HTR-8/SVneo (cell line): Measurements from ENCODE around the gene LSM5.

Experiments used
- DNase-seq: peaks from one replicate; pipeline ENCODE4 v3.0.0; 2011; ENCODE audit warnings: low spot score, mixed read lengths; ENCODE audit not compliant: insufficient read length
- FAIRE-seq: peaks from 2 replicates; lab custom pipeline; 2011; peaks lifted over from hg19 to GRCh38; lab: Jason Lieb, UNC

The LSM5 gene

GRCh38 chr7:32490127-32490796 lies at the start of gene LSM5:
TSS of gene LSM5 (minus strand) at chr7:32490380. CDS start at chr7:32490365, 15 bp downstream.
- FAIRE-seq (peak; percentile 88), DNase-seq (peak; percentile 80)

DNA sequence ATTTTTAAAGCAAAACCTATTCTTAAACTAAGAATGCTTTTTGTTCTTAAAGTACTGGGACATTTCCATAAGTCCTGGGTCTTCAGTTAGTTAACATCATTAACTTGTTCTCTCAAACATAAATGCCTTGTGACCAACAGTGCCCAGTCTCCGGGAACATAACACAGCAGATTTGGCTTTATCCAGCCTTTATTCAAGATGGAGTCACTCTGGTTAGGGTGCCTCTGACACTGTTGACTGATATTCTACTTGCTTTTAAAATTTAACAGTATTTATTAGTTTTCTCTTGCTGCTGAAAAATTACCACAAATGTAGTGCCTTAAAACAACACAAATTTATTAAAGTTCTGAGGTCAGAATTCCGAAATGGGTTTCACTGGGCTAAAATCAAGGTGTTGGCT lies 49.2 kb upstream of the LSM5 start:
- no peak for FAIRE-seq
- DNase-seq = no peak

DNA sequence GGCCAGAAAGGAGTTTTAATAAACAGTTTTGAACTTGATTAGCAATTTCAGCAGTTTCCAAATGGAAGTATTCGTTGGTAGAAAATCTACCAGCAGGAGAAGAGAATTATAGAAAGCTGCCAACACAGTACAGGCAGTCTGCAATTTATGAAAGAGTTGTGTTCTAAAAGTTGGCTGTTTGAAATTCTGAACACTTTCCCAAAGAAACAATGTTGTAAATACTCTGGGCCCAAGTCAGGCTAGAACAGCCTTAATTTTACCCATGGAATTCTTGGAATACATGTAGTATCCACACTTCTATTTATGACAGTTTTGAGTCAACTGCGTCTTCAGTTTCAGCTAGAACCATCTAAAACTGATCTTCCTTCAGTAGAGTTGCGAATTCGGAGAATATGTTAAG lies 47.6 kb upstream of the LSM5 start:
- DNase-seq (no peak), FAIRE-seq (no peak)

- FAIRE-seq = no peak
- peak; percentile 37 for DNase-seq
Measured at GRCh38 chr7:32536585-32536984, 46.4 kb upstream of the LSM5 start.

DNA sequence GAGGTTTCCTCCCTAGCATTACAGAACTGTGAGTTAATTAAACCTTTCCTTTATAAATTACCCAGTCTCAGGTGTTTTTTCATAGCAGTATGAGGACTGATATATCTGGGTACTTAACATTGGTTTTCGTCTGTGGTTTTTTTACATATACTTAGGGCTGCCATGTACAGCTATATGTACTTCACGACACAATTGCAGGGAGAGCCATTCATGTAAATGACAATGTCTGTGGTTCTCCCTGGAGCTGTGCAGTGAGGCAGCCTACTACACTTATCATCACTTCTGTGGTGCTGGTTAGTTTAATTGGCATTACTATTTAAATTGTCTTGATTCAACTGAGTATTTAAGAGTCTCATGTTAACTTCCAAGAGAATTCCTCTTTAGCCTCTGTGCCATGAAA lies 45.8 kb upstream of the LSM5 start:
- no peak for DNase-seq
- FAIRE-seq = no peak

DNA sequence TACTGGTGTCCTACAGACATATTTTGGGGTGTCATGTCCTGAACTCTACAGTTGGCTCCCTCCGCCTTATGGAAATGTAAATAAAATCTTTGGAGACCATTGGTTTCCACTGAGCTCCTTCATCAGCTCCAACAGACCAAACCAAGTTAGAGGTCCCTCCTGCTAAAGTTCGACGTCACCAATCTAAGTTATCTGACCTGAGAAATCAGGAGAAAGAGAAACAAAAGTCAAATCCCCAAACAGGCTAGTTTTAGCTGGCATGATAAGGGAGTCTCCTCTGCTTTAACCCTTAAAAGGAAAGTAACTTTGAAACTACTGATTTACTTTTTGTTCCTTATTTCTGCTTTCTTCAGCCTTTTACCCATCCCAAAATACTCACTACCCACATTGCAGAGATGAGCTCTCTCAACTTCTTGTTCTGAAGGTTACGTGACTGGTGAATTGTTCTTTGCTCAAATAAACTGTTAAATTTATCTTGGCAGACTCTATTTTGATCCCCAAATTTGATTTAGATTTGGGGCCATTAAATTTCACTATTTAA lies 45.1 kb upstream of the LSM5 start:
- FAIRE-seq (no peak), DNase-seq (no peak)

- FAIRE-seq = no peak
Measured at GRCh38 chr7:32533276-32534029, 43.3 kb upstream of the LSM5 start.

DNA sequence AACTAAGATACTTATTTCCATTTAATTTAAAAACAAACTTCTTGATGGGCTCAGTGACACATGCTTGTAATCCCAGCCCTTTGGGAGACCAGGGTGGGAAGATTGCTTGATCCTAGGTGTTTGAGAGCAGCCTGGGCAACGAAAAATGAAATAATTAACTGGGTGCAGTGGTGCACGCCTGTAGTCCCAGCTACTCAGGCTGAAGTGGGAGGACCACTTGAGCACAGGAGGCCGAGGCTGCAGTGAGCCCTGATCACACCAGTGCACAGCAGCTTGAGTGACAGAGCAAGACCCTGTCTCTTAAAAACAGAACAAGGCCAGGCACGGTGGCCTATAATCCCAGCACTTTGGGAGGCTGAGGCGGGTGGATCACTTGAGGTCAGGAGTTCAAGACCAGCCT lies 42.5 kb upstream of the LSM5 start:
- FAIRE-seq (no peak), DNase-seq (no peak)

More at GRCh38 chr7:32533276-32534029, 43.3 kb upstream of the LSM5 start:
- no peak for DNase-seq

DNA sequence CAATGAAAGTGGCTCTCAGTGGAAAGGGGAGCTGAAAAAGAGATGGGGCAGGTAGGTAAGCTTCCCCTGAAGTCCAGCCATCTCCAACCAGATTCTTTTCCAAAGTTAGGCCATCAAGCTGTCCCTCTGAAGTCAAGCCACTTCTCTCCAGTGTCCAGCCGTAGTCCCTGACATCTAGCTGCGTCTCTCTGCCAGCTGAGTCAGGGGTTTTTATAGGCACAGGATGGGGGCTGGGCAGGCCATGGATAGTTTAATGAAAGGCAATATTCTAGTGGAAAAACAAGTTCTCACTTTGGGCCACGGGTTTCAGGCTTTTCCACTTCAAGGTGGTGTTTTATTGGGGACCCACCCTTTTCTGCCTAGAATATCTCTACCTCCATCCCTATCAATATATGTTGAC lies 41.9 kb upstream of the LSM5 start:
- DNase-seq = no peak
- FAIRE-seq = no peak

- DNase-seq (no peak), FAIRE-seq (no peak)
Measured at GRCh38 chr7:32531402-32531801, 41.2 kb upstream of the LSM5 start.

DNA sequence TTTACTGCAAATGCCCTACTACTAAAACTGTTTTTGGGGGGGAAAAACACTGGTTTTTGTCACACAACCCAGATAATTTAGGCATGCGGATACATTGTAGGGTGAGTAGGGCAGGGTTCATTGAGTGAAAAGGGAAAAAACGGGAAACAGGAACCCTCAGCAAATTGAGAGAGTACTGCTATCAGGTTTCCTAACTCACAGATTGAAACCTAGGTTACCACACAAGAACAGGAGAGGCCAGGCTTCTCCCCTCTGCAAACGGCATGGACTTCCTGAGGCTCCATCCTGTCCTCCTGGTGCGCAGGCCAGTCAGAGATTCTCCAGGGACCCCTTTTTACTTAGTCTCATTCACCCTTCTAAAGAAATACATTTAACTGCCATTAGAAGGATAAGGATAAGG lies 35.7 kb upstream of the LSM5 start:
- FAIRE-seq = no peak
- DNase-seq = no peak

DNA sequence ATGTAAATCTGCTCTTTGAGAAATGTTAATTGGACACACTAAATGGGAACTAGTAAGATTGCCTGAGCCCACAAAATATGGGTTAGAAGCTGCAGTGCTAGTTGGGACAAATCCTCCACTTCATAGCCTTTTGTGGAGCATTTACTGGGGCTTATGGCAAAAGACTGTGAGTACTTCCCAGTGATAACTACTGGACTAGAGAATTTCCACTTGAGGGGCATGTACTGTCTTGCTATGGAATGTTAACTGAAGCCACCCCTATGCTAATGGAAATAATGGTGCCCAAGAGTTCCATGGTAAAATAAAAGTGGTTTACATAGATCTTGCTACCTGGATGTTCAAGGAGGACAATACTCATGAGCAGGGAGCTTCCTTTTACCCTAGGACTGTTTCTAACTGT lies 34.5 kb upstream of the LSM5 start:
- DNase-seq (no peak), FAIRE-seq (no peak)

- DNase-seq (no peak), FAIRE-seq (no peak)
Measured at GRCh38 chr7:32522746-32523530, 32.8 kb upstream of the LSM5 start.

DNA sequence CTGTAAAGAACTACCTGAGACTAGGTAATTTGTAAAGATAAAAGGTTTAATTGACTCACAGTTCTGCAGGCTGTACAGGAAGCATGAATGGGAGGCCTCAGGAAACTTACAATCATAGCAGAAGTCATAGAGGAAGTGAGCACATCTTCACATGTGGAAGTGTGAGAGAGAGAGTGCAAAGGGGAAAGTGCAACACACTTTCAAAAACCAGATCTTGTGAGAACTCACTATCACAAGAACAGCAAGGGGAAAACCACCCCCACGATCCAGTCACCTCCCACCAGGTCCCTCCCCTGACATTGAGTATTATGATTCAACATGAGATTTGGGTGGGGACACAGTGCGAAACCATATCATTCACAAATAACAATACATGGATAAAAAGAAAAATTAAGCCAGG lies 29.6 kb upstream of the LSM5 start:
- FAIRE-seq (no peak), DNase-seq (no peak)

GRCh38 chr7:32518534-32519140 lies 28.5 kb upstream of the LSM5 start:
- DNase-seq (no peak), FAIRE-seq (no peak)

- FAIRE-seq (no peak), DNase-seq (no peak)
Measured at GRCh38 chr7:32516551-32517100, 26.4 kb upstream of the LSM5 start.

DNA sequence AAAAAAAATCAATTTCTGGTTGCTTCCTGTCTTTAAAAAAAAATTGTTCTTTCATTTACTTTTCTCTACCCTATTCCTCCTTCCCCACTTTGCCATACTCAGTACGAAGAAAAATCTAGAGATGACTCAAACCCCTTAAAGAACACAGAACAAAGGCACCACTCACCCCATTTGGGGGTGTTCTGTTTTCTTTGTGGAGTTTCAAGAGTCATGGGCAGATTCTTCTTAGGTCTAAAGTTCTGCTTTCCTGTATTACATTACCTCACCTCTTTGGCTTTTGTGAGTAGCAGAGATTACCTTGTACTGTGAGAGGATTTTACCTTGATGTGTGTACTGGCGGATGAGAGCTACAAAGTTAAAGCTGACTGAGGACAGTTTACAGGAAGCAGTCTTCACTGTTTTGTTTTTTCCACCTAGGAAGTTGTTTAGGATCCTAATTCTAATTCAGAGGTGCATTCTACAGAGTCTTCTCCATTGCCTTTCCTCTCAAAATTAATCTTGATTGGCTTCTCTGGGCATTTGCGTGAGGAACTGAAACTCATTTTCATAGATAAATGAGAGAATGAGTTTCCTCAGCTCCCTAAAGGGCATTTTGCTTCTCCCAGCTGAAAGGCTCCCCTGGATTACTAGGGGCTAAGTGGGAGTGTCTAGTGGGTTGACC lies 25.8 kb upstream of the LSM5 start:
- no peak for DNase-seq
- no peak for FAIRE-seq

GRCh38 chr7:32513210-32513609 lies 23.0 kb upstream of the LSM5 start:
- FAIRE-seq (no peak), DNase-seq (no peak)

DNA sequence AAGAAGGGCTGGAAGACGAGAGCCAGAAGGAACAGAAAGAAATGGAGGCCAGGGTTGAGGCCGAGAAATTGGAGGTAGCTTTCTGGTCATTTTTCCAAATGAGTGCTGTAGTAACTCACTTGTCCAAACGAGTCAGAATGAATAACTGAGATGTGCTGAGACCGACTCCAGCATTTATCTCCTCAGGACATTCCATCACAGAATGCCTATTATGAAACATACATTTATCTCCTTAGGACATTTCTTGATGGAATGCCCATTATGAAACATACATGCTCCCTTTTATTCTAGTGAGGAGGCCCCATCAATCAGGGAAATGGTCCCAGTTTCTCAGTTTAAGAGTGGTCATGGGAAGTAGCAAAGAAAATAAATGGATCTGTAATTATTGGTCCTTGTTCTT lies 21.6 kb upstream of the LSM5 start:
- no peak for DNase-seq
- no peak for FAIRE-seq

GRCh38 chr7:32507414-32507813 lies 17.2 kb upstream of the LSM5 start:
- FAIRE-seq (no peak), DNase-seq (no peak)
